ENCODE results near the gene LRGUK. TPM values are rescaled to one million over a fixed set of nuclear protein-coding genes. Genes with fewer than 3 reads are reported as not detected.

LRGUK gene
- total and polyA plus RNA-seq, 10 donors, result 0.26 to 1.8 (median 1.2) TPM; not detected in 1

- TF ChIP-seq CTCF (IDR thresholded peaks at IDR 0.05 in 8 of 11, conservative IDR thresholded peaks at IDR 0.05 in 3 of 11) (no peak), POLR2AphosphoS5 (IDR thresholded peaks at IDR 0.05) (no peak), POLR2A (IDR thresholded peaks at IDR 0.05) (no peak)
- no peak overlapping the region for H3K4me3 ChIP-seq
- no peaks in the 10 kb centered on the region for H3K27me3 ChIP-seq (replicated peaks in 1 of 7)
- no peaks in the 10 kb centered on the region for H3K4me1 ChIP-seq
- no peaks in the 10 kb centered on the region for H3K36me3 ChIP-seq
- DNase-seq, result no peak
- no peaks in the 10 kb centered on the region for H3K9me3 ChIP-seq
- intact Hi-C loops (cut with DNase I; ENCODE audit: low total_unique reads), result loop anchor here (2.0 kb wide), 1 partner anchor 15 kb away; no protein-coding TSS in a partner anchor
- no peak overlapping the region for H3K27ac ChIP-seq
Observed at GRCh38 chr7:134113655-134114054, 13.5 kb upstream of the LRGUK start.

- WGBS, 5 donors, result 72 to 84% (median 81%) methylated on average over 4 of the region's 4 CpGs
- no peaks in the 10 kb centered on the region for H3K27me3 ChIP-seq (replicated peaks in 1 of 7)
- no peak overlapping the region for H3K4me3 ChIP-seq
- no peaks in the 10 kb centered on the region for H3K9me3 ChIP-seq
- TF ChIP-seq POLR2A (IDR thresholded peaks at IDR 0.05) (no peak), POLR2AphosphoS5 (IDR thresholded peaks at IDR 0.05) (no peak)
- H3K4me1 ChIP-seq, result no peaks in the 10 kb centered on the region
- no peaks in the 10 kb centered on the region for H3K36me3 ChIP-seq
- no peak for DNase-seq
- intact Hi-C loops (cut with DNase I; ENCODE audit: low total_unique reads), result loop anchor here (2.0 kb wide), 1 partner anchor 16 kb away; no protein-coding TSS in a partner anchor
- no peak overlapping the region for H3K27ac ChIP-seq
Observed at GRCh38 chr7:134114992-134115391, 12.1 kb upstream of the LRGUK start.

- WGBS, 5 donors, result 80 to 91% (median 83%) methylated on average over 4 of the region's 4 CpGs
- intact Hi-C loops (cut with DNase I; ENCODE audit: low total_unique reads), result no loop called here
Observed at GRCh38 chr7:134120405-134120804, 6.7 kb upstream of the LRGUK start.

GRCh38 chr7:134121632-134122139 is 5.5 kb upstream of the LRGUK start:
- WGBS, 5 donors, result 31 to 52% (median 47%) methylated on average over 3 of the region's 3 CpGs
- TF ChIP-seq CTCF (IDR thresholded peaks at IDR 0.05 in 8 of 11, conservative IDR thresholded peaks at IDR 0.05 in 3 of 11) (no peak), POLR2A (IDR thresholded peaks at IDR 0.05) (no peak), POLR2AphosphoS5 (IDR thresholded peaks at IDR 0.05) (no peak)

More at GRCh38 chr7:134120405-134120804, 6.7 kb upstream of the LRGUK start:
- Histone ChIP-seq H3K27ac (no peak overlapping the region), H3K4me3 (no peak overlapping the region), H3K27me3 (replicated peaks in 1 of 7) (no peaks in the 10 kb centered on the region), H3K4me1 (peaks cover 0 to 6% (median 0%) of the 10 kb centered on the region in 6 donors), H3K9me3 (no peaks in the 10 kb centered on the region), H3K36me3 (no peaks in the 10 kb centered on the region)
- no peak for DNase-seq
- no peak for TF ChIP-seq POLR2AphosphoS5 (IDR thresholded peaks at IDR 0.05)
- no peak for TF ChIP-seq CTCF (IDR thresholded peaks at IDR 0.05 in 8 of 11, conservative IDR thresholded peaks at IDR 0.05 in 3 of 11)
- TF ChIP-seq POLR2A (IDR thresholded peaks at IDR 0.05), result no peak

More at GRCh38 chr7:134121632-134122139, 5.5 kb upstream of the LRGUK start:
- H3K27ac ChIP-seq, result no peak overlapping the region
- intact Hi-C loops (cut with DNase I; ENCODE audit: low total_unique reads), result no loop called here
- no peaks in the 10 kb centered on the region for H3K9me3 ChIP-seq
- H3K4me1 ChIP-seq, result peaks cover 0 to 10% (median 1%) of the 10 kb centered on the region in 6 donors
- H3K36me3 ChIP-seq, result no peaks in the 10 kb centered on the region
- H3K27me3 ChIP-seq (replicated peaks in 1 of 7), result no peaks in the 10 kb centered on the region
- DNase-seq, result no peak
- H3K4me3 ChIP-seq, result no peak overlapping the region

Measured in spleen (tissue), 11 donors.